OCI-M1 (cell line): ENCODE results near the gene PRRC2A.

Experiments
- DNase-seq: peaks from one replicate; lab custom pipeline; 2025; lab: John Stamatoyannopoulos, UW

The PRRC2A gene

GRCh38 chr6:31652925-31653724 is 32.6 kb downstream of the PRRC2A start:
- DNase-seq = no peak

- DNase-seq = no peak
Measured at GRCh38 chr6:31654574-31655348, 34.2 kb downstream of the PRRC2A start.

- no peak for DNase-seq
Measured at GRCh38 chr6:31655349-31656237, 35.1 kb downstream of the PRRC2A start, which contains the start of gene APOM. Gene APOM (plus strand): TSS chr6:31655894. CDS start chr6:31655967, 73 bp downstream.

GRCh38 chr6:31657406-31658157 is 37.1 kb downstream of the PRRC2A start:
- no peak for DNase-seq

GRCh38 chr6:31658158-31658688 is 37.7 kb downstream of the PRRC2A start:
- DNase-seq = no peak

GRCh38 chr6:31658983-31659648 is 38.6 kb downstream of the PRRC2A start:
- no peak for DNase-seq

GRCh38 chr6:31659649-31660380 is 39.3 kb downstream of the PRRC2A start:
- DNase-seq = no peak

GRCh38 chr6:31660381-31661261 is 40.1 kb downstream of the PRRC2A start, which contains the start of gene C6orf47:
Gene C6orf47 (minus strand): TSS chr6:31660778. CDS start chr6:31659947, 831 bp downstream.
- peak; percentile 96 for DNase-seq

GRCh38 chr6:31661262-31662123 is 41.0 kb downstream of the PRRC2A start:
- no peak for DNase-seq

GRCh38 chr6:31662124-31662723 is 41.7 kb downstream of the PRRC2A start:
- no peak for DNase-seq

GRCh38 chr6:31663126-31663960 is 42.8 kb downstream of the PRRC2A start:
- no peak for DNase-seq

- DNase-seq = peak; percentile 56
Measured at GRCh38 chr6:31663961-31664789, 43.7 kb downstream of the PRRC2A start.

GRCh38 chr6:31664790-31665500 is 44.4 kb downstream of the PRRC2A start, which contains the start of gene GPANK1:
Gene GPANK1 (minus strand): TSS chr6:31664997. CDS start chr6:31664478, 519 bp downstream.
- peak; percentile 98 for DNase-seq

GRCh38 chr6:31665501-31666336 is 45.2 kb downstream of the PRRC2A start, which contains the start of gene CSNK2B:
Gene CSNK2B (plus strand): TSS chr6:31666080. CDS start chr6:31666832, 752 bp downstream.
- DNase-seq = peak; percentile 99
